HG03469 (cell line): ENCODE measurements around the gene SV2C.

Experiments
- ATAC-seq: cut with Tn5 transposase; IDR thresholded peaks from one replicate; pipeline ENCODE4 v1.9.1; 2021; ENCODE audit warnings: mild to moderate bottlenecking, moderate library complexity, moderate number of reproducible peaks; ENCODE audit not compliant: unreplicated experiment

SV2C gene

DNA sequence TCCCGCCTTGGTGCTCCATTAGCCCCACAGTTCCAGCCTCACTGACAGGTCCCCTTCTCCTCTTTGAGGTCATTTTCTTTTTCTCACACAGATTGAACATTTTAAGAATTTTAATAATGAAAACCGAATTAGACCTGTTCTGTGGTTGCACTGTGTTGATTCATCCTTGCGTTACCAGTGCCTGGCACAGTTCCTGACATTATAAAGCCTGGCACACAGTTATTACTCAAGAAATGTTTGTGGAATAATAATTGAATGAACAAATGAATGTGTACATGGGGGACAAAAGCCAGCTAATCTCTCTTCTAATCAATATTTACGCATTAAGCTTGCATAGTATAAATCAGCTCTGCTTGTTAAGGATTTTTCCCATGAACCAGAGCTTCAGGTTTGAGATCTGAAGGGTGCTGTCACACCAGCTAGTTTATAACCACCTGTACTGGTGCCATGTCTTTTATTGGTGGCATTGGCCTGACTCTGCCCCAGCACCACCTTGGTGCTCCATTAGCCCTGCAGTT is 80.0 kb downstream of the SV2C start:
- ATAC-seq: no peak

DNA sequence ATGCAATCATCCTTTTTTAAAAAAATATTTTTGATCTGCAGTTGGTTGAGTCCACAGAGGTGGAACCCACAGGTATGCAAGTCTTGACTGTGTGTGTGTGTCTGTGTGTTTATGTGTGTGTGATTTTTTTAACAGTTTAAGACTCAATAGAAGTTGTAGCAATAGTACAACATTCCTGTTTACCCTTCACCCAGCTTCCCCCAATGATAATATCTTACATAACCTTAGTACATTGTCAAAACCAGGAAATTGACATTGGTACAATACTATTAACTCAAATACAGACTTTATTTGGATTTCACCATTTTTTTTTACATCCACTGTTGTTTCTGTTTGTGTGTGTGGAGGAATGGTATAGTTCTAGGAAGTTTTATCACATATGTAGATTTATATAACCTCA is 81.8 kb downstream of the SV2C start:
- ATAC-seq: no peak

GRCh38 chr5:76165711-76166374 is 82.7 kb downstream of the SV2C start:
- no peak for ATAC-seq

DNA sequence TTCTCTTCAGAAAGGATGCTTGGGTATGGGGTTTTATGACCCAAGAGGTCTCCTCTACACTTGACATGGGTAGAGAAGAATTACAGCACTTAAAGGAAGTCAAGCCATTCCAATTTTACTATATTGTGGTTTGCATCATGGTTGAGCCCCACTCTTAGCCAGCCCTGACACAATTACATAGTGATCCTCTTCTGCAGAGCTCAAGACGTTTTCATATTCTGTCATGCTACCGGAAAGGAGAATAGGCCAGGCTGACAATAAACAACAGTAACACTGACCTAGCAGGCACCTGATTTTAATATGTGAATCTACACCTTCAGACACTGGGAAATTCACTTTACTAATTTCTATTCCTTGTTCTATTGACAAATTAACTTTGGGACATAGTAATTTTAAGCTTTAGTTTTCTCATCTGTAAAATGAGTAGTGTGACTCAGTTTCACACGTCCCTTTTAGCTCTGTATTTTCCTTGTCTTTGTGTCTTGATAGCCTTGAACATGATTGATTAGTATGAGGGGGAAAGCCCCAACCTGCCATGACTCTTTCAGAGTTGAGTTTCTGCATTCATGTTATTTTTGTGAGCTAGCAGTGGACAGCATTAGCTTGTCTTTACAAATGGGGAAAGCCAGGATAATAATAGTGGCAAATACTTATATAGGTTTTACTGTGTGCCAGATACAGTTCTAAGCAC is 83.8 kb downstream of the SV2C start:
- ATAC-seq: no peak

GRCh38 chr5:76169146-76169905 is 86.1 kb downstream of the SV2C start:
- ATAC-seq: no peak

DNA sequence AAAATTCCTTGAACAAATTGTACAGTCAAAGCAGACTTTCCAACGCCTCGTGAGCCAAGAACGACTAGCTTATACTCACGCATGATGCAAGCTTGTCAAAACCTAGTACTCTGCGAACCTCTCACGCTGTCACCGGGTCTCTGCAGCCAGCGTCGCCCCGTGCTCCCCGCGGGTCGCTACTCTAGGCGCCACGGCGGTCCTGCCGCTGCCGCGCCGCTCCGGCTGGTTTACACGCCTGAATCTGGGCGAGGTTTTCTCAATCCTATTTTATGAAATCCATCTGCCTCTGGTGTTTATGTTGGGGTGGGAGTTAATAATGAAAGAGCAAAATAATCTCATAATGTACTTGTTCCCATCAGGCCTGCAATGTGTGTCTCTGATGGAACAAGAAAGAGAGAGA is 90.9 kb downstream of the SV2C start:
- ATAC-seq: no peak

GRCh38 chr5:76175051-76175666 is 92.0 kb downstream of the SV2C start:
- ATAC-seq: no peak

GRCh38 chr5:76175821-76176403 is 92.7 kb downstream of the SV2C start:
- no peak for ATAC-seq

- ATAC-seq: no peak
Measured at GRCh38 chr5:76177978-76178377, 94.8 kb downstream of the SV2C start.

GRCh38 chr5:76178913-76179312 is 95.7 kb downstream of the SV2C start:
- ATAC-seq: no peak

DNA sequence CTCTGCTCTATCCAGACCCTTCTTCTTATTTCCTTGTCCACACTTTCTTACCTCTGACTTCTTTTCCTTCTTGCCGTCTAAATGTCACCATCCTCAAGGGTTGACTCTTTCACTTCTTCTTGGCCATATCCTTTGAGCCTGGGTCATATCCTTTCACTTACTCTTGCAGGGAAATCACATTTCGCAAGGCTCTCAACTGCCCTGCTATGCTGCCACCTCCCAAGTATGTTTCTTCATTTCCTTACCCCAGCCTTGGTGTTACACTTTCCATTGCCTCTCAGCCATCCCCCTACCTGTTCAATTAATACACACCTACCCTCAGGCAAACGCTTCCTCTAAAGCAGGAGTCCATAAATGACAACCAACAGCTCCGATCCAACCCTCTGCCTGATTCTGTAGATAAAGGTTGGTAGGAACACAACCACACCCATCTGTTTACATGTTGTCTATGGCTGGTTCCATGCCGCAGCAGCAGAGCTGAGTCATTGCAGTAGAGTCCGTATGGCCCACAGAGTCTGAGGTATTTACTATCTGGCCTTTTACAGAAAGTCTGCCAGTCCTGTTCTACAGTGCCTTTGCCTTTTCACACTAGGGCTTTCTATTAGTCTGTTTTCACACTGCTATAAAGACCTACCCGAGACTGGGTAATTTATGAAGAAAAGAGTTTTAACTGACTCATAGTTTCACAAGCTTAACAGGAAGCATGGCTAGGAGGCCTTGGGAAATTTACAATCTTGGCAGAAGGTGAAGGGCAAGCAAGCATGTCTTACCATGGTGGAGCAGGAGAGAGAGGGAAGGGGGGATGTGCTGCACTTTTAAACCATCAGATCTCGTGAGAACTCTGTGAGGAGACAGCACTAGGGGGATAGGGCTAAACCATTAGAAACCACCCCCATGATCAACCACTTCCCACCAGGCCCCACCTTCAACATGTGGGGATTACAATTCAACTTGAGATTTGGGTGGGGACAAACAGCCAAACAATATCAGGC is 97.9 kb downstream of the SV2C start:
- peak; percentile 68 for ATAC-seq

DNA sequence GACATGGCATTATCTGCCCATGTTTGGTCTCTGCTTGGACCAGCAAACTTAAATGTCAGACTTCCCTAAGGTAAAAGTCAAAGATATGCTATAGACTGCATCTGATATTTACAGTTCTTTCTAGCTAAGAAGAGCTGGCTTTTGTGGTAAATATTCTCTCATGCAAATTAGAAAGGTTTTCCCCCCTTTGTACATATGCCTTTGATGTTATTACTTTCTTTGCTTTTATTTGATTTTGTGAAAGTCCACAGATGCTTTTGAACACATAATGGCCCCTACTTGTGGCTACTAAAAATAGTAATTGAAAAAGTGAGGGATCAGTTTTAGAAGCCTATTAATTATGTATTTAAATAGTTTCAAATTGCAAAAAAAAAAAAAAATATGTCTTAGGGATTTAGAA is 104.2 kb downstream of the SV2C start:
- no peak for ATAC-seq

DNA sequence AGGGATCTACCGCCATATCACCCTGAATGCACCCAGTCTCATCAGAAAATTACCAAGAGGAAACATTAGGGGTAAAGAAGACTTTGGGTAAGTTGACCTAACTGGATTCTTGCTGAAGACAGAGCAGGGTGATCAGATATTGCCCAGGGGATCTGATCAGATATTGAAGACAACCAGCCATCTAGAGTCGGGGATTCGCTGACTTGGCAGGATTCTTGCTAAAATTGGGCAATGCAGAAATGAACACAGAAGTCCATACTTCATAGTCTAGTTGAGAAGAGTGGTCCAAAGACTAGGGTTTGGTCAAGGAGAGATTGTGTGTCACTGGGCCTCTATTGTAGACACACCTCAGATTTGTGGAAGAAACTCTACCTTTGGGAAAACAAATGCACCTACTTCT is 107.2 kb downstream of the SV2C start:
- no peak for ATAC-seq

DNA sequence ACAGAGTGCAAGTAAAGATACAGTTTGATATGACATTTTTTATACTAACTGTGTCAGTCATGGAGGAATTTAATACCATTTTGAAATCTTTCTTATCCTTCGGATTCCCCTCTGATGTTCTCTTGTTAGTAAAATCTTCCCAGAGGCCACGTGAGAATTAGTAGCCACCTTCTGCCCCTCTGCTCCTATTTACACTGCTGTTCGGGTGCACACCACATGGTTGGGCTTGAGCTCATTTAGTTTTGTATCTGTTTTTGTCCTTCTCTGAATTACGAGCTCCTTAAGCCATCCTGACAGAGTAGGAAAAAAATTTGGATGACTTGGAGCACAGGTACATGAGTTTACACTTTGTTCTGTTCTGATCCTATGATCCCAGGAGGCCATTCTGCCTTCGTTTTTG is 109.7 kb downstream of the SV2C start:
- no peak for ATAC-seq

DNA sequence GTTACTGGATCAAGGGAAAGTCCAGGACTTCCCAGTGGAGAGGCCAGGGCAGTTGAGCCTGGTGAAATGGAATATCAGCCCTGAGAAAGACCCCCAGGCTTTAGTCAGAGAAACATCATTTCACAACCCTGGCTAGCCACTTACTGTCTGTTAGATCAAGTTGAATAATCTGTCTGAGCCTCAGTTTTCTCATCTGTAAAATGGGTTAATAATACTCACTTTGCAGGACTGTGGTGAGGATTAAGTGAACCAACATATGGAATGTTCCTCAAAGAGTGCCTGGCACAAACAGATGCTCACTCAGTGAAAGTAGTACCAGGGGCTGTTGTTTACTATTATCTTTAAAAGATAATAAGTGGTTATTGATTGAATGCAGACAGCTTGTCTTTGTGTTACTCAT is 110.5 kb downstream of the SV2C start:
- ATAC-seq: no peak

DNA sequence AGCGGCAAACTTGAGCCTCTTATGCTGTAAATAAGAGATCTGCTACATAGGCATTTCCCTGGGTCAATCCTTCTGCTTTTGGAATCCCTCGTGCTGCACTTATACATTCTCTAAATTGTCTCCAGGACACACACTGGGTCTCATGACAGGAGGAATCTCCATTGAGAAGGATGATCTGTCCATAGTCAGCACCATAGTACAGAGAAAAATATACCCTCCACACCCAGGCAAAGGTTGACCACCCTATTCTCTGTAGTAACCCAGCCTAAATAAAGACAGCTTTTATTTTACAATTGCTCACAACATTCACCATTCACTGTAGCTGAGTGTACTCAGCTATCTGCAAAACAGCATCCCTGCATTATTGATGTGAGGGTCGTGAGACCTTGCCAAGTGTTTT is 111.2 kb downstream of the SV2C start:
- no peak for ATAC-seq

GRCh38 chr5:76196457-76196856 is 113.3 kb downstream of the SV2C start:
- no peak for ATAC-seq

DNA sequence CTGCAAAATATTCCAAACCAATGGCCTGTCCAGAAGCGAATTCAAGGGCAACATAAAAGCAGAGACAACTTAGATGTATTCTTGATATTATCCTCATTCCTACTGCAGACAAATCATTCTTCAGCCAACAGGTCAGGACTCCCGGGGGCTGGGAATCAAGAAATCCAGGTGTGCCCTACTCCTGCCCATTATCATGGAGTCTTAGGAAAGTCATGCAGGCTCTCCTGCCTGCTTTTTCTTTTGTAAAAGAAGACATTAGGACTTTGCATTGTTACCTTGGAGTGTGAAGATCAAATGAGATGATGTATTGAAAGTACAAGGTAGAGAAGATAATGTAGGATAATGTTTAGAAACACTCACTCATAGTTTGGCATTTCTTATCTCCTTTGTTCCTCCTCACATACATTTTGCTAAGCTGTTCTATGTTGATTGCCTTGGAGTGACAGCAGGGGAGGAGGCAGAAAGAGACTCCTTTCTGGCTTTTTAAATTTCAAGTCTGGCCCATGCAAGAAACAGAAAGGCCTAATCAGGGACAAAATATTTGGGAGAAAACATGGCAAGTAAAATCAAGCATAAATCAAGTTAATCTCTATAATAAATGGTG is 113.8 kb downstream of the SV2C start:
- no peak for ATAC-seq

GRCh38 chr5:76197726-76198125 is 114.5 kb downstream of the SV2C start:
- ATAC-seq: no peak
